ENCODE measurements around the gene FAM20B.
"Not testable (repeated sequence)": the region's sequence is repeated elsewhere in the genome, so short reads cannot be mapped to it uniquely, and the experiment has no call there.

The FAM20B gene, protein sequence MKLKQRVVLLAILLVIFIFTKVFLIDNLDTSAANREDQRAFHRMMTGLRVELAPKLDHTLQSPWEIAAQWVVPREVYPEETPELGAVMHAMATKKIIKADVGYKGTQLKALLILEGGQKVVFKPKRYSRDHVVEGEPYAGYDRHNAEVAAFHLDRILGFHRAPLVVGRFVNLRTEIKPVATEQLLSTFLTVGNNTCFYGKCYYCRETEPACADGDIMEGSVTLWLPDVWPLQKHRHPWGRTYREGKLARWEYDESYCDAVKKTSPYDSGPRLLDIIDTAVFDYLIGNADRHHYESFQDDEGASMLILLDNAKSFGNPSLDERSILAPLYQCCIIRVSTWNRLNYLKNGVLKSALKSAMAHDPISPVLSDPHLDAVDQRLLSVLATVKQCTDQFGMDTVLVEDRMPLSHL

DNA sequence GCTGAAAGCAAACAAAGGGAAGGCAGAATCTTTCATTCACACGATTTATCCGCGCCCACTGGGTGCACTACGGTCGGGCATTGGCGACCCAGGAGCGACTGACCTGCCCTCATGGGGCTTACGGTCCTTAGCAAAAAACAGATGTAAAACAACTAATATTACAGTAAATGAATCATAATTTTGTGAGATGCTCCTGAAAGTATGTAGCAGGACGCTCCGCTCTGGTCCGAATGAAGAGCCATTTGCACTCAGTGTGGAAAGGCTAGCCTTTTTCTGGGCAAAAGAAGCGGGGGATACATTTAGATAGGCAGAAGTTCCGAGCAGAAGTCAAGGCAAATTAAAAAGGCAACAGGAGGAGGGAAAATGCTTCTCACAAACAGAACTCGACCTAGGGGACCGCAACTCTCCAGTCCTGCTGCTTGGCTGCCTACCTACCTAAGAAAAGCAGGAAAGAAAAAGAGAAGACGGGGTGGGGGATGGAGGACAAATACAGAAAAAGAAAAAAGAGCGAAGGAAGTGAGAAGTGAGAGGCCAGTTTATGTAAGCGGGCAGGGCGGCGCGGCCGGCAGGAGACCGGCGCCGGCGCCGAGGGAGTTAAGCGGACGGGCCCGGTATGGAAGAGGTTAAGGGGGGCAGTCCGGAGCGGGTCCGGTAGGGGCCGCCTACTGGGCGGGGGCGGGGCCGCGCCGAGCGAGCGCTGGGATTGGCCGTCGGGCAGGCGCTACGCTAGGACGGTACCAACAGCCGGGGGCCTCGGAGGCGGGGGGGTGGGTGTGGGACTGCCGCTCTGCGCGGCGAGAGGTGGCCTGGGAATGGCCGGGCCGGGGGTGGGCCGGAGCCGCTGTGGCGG lies at the start of gene FAM20B:
Gene FAM20B (plus strand): TSS at position 770 of the 850 bp plus-strand sequence. CDS start 17,954 bp downstream, outside the sequence.
- peak; percentile 91 for DNase-seq (ENCODE audit: low spot score)

DNA sequence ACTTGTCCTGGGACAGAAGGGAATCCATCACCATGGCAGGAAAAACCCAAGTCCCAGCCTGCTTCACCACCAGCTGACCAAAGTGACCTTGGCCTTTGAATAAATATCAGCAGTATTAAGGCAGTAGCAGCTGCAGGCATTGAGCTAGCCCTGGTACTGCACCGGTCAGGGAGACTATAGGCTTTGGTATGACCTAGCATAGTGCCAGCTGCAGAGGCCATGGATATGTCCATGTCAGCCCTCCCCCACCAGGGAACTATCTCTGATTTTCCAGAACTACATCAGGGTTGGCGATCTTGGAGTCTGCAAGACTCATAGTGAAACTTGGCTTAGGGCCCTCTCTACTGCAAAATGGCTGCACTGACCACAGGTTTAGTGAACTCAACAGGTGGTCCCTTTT lies 49.2 kb upstream of the FAM20B start:
- no peak for DNase-seq (ENCODE audit: low spot score)

DNA sequence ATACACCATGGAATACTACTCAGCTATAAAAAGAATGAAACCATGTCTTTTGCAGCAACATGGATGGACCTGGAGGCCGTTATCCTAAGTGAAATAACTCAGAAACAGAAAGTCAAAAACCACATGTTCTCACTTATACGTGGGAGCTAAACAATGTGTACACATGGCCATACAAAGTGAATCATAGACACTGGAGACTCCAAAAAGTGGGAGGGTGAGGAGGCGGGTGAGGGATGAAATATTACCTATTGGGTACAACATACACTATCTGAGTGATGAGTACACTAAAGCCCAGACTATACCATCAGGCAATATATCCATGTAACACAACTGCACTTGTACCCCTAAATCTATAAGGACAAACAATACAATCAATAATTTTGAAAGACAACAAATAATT lies 39.5 kb upstream of the FAM20B start:
- no peak for DNase-seq (ENCODE audit: low spot score)

DNA sequence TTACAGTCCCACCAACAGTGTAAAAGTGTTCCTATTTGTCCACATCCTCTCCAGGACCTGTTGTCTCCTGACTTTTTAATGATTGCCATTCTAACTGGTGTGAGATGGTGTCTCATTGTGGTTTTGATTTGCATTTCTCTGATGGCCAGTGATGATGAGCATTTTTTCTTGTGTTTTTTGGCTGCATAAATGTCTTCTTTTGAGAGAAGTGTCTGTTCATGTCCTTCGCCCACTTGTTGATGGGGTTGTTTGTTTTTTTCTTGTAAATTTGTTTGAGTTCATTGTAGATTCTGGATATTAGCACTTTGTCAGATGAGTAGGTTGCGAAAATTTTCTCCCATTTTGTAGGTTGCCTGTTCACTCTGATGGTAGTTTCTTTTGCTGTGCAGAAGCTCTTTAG lies 37.5 kb upstream of the FAM20B start:
- not testable (repeated sequence) for DNase-seq (ENCODE audit: low spot score)

DNA sequence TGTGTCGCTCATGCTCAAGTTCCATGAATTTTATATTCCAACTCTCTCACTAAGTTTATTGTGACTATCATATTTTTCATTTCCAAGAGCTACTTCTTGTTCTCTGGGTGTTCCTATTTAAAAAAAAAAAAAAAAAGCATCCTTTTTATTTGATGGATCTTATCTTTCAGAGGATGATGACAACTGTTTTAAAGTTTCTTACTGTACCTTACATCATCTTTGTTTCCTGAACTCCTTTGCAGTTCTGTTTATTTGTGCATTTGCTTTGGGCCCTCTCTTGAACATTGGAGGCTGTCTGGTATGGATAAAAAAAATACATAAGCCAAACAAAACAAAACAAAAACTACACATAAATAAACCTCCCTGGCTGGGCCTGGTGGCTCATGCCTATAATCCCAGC lies 32.1 kb upstream of the FAM20B start:
- DNase-seq (ENCODE audit: low spot score), result no peak

DNA sequence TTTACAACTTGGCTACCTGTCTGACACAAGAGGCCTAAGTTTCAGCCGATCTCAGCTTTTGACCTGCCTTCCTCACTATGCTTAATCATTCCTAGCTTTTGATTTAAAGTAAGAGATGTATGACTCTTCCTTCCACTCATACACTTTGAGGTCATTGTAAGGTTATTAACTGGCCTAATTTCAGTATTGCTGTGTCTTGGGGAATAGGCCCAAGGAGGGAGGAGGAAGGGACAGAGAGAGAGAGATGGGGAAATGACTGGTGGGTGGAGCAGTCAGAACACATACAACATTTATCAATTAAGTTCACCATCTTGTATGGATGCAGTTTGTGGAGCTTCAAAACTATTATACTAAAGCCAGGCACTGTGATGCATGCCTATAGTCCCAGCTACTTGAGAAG lies 28.3 kb upstream of the FAM20B start:
- DNase-seq (ENCODE audit: low spot score), result no peak

DNA sequence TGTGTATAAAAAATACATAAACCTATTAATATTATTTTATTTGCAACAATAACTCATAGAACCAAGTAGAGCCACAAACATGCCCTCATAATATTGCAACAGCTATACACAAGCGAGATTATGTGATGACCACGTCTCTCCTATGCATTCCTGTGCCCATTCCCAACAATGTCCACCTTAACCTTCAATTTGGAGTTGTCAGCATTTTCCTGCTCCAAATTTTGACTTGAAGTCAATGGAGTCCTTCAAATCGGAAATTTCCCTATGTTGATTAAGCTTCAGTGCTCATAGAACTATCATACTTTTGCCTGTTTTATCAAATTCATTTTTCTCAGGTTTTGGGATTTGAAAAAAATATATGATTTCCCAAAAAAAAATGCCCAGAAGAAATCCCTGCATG lies 27.4 kb upstream of the FAM20B start:
- DNase-seq (ENCODE audit: low spot score), result no peak

DNA sequence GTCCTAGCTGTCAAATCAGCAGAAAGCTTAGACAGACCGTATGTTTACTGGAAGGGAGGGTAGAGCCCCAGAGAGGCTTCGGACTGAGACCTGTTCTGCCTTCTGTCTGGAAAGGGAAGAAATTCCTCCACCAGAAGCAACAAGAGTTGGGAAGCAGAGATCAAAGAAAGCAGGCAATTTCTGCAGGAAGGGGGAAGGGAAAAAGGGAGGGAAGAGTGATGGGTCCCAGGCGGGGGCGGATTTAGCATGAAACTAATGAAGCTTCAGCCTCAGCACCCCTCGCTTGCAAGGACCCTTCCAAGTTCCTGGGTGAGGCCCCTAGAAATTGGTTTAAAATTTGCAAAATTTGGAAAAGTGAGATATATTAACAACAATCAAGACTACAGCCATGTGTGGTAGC lies 26.6 kb upstream of the FAM20B start:
- DNase-seq (ENCODE audit: low spot score), result no peak

DNA sequence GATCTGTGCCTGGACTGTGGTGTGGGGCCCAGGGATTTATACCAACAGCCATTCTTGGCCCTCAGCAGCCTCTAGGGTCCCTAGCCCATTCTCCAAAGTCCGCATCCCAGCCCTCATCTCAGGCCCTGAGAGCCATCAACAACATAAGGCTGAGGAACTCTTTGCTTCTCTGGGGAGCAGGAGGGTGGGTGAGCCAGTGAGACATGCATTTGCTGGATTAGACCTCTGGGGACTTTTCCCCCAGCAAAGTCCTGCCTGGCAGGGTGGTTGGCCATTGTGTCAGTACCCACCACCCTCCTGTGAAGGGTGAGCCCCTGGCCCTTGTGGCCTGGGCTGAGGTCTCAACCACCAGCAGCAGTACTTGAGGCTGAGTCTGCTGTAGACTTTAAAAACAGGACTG lies 24.2 kb upstream of the FAM20B start:
- DNase-seq (ENCODE audit: low spot score), result no peak

DNA sequence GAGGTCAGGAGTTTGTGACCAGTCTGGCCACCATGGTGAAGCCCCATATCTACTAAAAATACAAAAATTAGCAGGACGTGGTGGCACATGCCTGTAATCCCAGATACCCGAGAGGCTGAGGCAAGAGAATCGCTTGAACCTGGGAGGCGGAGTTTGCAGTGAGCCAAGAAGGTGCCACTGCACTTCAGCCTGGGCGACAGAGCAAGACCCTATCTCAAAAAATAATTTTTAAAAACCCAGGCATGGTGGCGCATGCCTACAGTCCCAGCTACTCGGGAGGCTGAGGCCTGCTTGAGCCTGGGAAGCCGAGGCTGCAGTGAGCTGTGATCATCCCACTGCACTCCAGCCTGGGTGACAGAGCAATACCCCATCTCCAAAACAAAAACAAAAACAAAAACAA lies 23.6 kb upstream of the FAM20B start:
- not testable (repeated sequence) for DNase-seq (ENCODE audit: low spot score)

DNA sequence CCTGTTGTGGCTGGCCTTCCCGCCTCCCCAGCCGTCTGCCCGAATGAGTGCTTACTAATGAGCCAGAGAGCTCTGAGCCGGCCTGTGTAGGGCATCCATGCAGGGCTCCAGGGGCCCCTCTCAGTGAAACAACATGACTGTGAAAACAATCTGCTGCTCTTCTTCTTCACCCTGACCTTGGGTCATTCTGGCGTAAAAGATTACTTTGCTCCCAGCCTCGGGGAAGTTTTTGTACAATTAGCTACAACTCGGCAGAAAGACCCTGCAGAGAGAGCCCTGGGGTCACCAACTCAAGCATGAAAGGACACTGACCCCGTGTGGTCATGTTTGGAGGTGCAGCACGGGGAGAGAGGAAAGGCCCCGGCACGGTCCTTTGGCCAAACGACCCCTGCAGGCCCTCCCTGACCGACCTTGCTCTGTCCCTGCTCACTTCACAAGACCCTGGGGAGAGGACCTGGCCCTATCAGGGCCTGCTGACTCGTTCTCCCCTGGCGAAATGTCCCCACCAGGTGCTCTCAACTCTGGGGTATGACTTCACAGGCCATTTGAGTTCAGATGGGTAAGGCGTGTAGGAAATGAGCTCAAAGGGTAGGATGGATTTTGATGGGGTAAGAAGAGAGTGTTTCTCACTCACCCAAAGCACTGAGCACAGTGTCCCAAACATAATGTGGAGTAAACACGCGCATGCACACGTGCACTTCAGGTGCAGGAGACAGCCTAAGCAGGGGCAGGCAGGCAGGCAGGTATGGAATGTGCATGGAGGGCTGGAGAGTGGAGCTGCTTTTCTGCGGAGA lies 22.9 kb upstream of the FAM20B start:
- DNase-seq (ENCODE audit: low spot score), result peak; percentile 49

DNA sequence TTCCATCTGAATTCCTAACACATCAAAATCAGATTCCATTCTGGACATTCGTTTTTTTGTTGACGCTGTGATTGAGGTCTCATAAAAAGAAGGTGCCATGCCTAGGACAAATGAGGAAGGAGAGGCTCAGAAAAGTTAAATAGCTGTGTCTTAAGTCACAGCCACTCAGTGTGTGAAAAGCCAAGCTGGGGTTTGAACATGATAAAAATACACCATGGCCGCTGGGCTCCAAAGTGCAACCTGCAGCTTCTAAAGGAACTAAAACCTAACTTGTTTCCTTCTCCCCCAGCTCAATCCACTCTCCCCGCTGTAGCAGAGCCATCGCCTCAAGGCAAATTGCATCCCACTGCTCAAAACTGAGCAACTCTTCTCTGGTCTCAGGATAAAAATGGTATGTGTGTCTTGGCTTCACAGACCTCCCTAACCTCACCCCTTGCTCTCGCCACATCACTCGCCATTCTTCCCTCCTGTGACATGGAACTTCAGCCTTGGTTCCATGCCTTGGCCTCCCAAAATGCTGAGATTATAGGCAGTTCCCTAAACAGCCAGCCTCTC lies 22.1 kb upstream of the FAM20B start:
- no peak for DNase-seq (ENCODE audit: low spot score)

DNA sequence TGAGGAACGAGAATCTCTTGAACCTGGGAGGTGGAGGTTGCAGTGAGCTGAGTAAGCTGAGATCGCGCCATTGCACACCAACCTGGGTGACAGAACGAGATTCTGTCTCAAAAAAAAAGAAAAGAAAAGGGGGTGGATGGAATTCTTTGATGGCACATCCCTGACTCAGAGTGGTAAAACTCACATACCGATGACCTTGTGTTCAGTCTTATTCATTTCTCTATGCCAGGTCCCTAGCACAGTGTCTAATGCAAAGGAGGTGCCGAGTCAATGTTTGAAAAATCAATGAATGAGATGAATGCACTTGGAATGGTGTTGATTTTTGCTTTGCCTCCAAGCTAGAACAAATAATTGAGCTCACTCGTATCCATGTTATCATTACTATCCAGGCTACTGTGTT lies 18.5 kb upstream of the FAM20B start:
- no peak for DNase-seq (ENCODE audit: low spot score)

DNA sequence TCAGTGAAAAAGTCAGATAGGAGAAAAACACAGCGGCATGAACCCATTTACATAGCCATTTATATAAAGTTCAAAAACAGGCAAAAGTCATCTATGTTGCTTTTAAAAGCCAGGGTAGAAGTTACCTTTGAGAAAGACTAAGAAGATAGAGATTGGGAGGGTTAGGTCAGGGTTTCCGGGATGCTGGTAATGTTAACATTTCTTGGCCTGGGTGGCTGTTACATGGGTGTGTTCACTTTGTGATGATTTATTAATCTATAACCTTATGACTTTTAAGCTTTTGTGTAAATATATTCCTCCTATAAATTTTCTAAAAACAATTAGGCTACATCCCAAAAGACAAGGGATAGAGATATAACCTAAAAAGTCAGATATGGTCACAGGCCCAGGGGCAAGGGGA lies 15.0 kb upstream of the FAM20B start:
- DNase-seq (ENCODE audit: low spot score), result no peak

DNA sequence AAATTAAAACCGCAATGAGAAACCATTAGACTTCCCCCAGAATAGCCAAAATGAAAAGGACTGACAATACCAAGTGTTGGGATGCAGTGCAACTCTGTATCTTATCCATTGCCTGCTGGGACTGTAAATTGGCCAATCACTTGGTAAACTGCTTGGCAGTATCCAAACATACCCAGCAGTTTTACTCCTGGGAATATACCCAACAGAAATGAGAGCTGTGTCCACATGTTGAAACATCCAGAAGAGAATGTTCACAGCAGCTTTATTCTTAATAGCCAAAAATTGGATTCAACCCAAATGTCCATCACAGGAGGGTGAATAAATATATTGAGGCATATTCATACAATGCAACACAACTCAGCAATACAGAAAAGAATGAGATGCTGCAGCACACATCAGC lies 13.7 kb upstream of the FAM20B start:
- no peak for DNase-seq (ENCODE audit: low spot score)

DNA sequence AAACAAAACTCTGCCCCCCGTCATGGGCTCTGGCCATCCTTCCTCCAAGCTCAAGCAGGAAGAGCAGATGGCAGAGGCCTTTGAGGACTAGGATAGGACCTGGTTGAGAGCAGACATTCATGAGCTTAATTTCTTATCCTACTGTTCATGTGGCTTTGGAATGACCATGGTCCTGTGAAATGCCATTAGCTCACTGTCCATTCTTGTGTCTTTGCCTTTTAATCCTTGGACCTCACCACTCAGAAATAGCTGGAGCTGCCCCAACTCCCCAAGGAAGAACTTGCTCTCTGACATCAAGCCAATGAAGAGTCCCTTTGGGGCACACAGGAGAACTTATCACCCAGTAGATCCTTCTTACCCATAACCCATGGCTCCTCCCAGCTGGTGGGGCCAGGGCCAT lies 11.6 kb upstream of the FAM20B start:
- no peak for DNase-seq (ENCODE audit: low spot score)

DNA sequence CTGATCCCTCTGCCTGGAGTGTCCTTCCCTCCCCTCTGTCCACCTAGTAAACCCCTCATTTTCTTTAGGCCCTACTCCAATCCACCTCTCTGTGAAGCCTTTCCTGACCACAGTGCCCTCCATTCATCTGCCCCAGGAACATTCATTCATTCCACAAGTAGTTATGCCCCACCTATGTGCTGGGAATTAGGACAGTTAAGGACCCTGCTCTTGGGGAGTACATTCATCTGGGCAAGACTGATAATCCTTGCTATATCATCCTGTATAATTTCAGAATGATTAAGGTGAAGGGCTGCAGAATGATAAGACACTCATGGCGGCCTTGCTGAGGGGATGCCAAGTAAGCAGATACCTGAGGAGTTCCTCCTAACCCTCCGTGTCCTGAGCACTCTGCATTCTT lies 10.3 kb upstream of the FAM20B start:
- no peak for DNase-seq (ENCODE audit: low spot score)

DNA sequence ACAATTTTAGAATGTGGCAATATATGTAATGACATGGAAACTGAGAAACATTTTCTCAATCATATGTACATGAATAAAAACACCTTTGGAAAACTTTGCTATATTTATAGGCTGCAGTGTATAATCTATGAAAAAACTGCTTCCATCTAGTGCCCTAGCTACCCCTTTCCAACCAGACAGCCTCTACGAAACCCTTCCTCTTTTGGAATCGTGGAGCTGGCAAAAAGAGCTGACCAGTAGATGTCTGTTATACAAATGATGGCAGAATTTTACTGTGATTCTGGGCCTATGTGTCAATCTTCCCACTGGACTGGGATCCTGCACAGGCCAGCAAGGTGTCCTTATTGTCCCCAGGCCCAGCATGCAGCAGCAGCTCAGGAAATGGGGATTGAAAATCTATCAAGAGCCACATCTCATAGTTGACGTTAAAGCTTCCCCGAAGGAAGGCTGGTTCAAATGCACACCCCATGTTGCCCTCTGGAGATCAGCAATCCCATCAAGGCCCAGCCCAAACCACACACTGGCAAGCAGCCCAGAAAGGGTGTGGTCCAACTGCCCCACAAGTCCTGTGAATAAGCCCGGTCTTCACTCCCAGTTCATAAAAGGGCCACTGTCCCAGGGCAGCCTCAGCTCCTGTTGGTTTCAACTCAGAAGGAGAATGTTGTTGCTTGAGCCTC lies 8.8 kb upstream of the FAM20B start:
- peak; percentile 86 for DNase-seq (ENCODE audit: low spot score)

DNA sequence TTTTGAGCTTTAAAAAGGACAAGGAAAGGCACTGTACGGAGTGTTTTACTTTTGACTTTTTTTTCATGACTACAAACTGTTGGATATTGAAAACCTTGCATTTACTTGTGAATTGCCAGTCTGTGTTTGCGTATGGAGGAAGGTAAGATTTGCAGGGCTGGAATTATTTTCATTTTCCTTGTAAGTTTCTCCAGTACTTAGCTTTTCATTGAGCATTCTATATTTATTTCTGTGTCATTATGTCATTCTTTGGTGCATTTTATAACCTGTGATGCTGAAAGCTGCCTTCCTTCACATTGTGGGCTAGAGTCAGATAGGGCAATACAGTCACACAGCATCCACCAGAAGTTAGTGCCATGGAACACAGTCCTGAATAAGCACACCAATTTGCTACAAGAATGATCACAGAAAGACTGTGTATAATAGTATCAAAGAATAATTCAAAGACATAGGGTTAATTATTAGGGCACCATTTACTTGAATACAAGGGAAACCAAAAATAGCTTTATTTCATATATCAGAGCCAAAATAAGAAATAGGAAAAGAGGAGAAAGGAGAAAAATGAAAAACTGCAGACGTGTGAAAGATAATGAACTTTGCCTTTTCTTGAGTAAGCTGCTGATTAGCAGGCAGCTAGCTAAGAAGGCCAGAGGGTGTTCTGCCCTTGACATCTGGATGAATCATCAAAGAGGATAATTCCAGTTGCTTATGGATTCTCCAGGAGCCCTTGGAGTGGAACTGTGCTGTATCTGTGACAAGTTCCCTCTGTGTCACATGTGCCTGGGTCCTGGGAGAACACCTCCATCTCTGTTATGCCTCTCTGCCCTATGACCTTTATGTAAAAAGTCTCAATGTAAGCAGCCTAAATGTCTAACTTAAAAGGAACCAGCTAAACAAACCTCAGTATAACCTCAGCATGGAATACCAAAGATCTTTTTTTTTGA lies 8.0 kb upstream of the FAM20B start:
- DNase-seq (ENCODE audit: low spot score), result no peak

DNA sequence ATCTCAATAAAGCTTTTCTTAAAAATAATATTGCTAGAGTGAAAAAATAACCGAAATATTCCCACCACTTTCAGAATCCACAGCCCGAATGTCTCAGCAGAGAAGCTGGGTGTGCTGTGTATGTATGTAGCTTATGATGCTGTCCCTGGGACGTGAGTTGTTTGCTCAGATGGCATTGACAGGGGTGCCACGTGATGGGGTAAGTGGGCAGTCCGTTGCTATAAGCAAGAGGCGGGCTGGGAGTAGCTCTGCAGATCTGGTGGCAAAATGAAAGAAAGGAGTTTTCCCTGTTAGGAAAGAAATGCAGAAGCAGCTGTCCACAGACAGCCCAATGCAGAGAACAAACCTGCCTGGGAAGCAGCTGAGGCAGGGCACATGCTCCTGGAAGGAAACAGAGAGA lies 3.8 kb upstream of the FAM20B start:
- DNase-seq (ENCODE audit: low spot score), result peak; percentile 64
